Glutamatergic neuron (in vitro differentiated cells): ENCODE data around the gene NXPE3. TPM values are rescaled to one million over a fixed set of nuclear protein-coding genes. Genes with fewer than 3 reads are reported as not detected.

Experiments
- DNase-seq: peaks from one replicate; pipeline ENCODE4 v3.0.0; 2022
- H3K27ac Mint-ChIP-seq: one replicate; pipeline ENCODE4 v1.8.0; 2020; ENCODE audit warnings: mild to moderate bottlenecking, mixed read lengths, inconsistent platforms; ENCODE audit not compliant: unreplicated experiment
- H3K27me3 Mint-ChIP-seq: one replicate; pipeline ENCODE4 v1.8.0; 2020; ENCODE audit warnings: mild to moderate bottlenecking, moderate library complexity, mixed read lengths, inconsistent platforms; ENCODE audit not compliant: unreplicated experiment
- H3K36me3 Mint-ChIP-seq: one replicate; pipeline ENCODE4 v1.8.0; 2020; ENCODE audit warnings: mild to moderate bottlenecking, mixed read lengths, inconsistent platforms; ENCODE audit not compliant: unreplicated experiment
- H3K4me1 Mint-ChIP-seq: one replicate; pipeline ENCODE4 v1.8.0; 2020; ENCODE audit warnings: mild to moderate bottlenecking, low read depth, mixed read lengths, inconsistent platforms; ENCODE audit not compliant: unreplicated experiment
- H3K4me3 Mint-ChIP-seq: one replicate; pipeline ENCODE4 v1.8.0; 2020; ENCODE audit warnings: mild to moderate bottlenecking, mixed read lengths, inconsistent platforms; ENCODE audit not compliant: unreplicated experiment
- H3K9me3 Mint-ChIP-seq: one replicate; pipeline ENCODE4 v1.8.0; 2020; ENCODE audit warnings: mild to moderate bottlenecking, moderate library complexity, mixed read lengths, inconsistent platforms; ENCODE audit not compliant: unreplicated experiment
- CTCF ChIP-seq: fragments of 200-600 bp; sonication (generic); IDR thresholded peaks from one replicate; pipeline ENCODE4 v1.5.0; 2021; ENCODE audit not compliant: partially characterized antibody, unreplicated experiment
- total RNA-seq: library from RNA; stranded (reverse); fragmentation: NEBNext Ultra II Directional; extraction: Animal tissue kit (Norgen Biotek cat#: 25700); gene quantifications from one replicate; pipeline ENCODE4 v1.2.1, GENCODE V29; 2021; ENCODE audit not compliant: unreplicated experiment

NXPE3 gene
- total RNA-seq, 1 donor from 2014 or later, result 29.1 TPM

- no peak for TF ChIP-seq CTCF
- H3K27ac Mint-ChIP-seq, result no peak overlapping the region
Measured at GRCh38 chr3:101836160-101836559, 57.1 kb downstream of the NXPE3 start.

GRCh38 chr3:101836652-101837598 is 57.9 kb downstream of the NXPE3 start:
- no peak overlapping the region for H3K27ac Mint-ChIP-seq
- H3K9me3 Mint-ChIP-seq, result no peaks in the 10 kb centered on the region
- H3K4me3 Mint-ChIP-seq, result no peak overlapping the region
- no peaks in the 10 kb centered on the region for H3K4me1 Mint-ChIP-seq
- DNase-seq, result no peak
- TF ChIP-seq CTCF, result no peak
- H3K36me3 Mint-ChIP-seq, result no peaks in the 10 kb centered on the region
- H3K27me3 Mint-ChIP-seq, result peaks cover 2% of the 10 kb centered on the region

More at GRCh38 chr3:101836160-101836559, 57.1 kb downstream of the NXPE3 start:
- Mint-ChIP-seq H3K4me3 (no peak overlapping the region), H3K9me3 (peaks cover 2% of the 10 kb centered on the region), H3K36me3 (no peaks in the 10 kb centered on the region), H3K27me3 (peaks cover 2% of the 10 kb centered on the region), H3K4me1 (no peaks in the 10 kb centered on the region)
- DNase-seq, result no peak

GRCh38 chr3:101838691-101839090 is 59.7 kb downstream of the NXPE3 start:
- Mint-ChIP-seq H3K9me3 (peaks cover 2% of the 10 kb centered on the region), H3K27ac (no peak overlapping the region), H3K4me3 (no peak overlapping the region), H3K4me1 (no peaks in the 10 kb centered on the region), H3K36me3 (no peaks in the 10 kb centered on the region), H3K27me3 (no peaks in the 10 kb centered on the region)
- TF ChIP-seq CTCF, result no peak
- no peak for DNase-seq

- H3K27ac Mint-ChIP-seq, result no peak overlapping the region
- no peaks in the 10 kb centered on the region for H3K36me3 Mint-ChIP-seq
- no peak overlapping the region for H3K4me3 Mint-ChIP-seq
- H3K9me3 Mint-ChIP-seq, result peaks cover 2% of the 10 kb centered on the region
- DNase-seq, result no peak
- no peaks in the 10 kb centered on the region for H3K4me1 Mint-ChIP-seq
- TF ChIP-seq CTCF, result no peak
- H3K27me3 Mint-ChIP-seq, result no peaks in the 10 kb centered on the region
Measured at GRCh38 chr3:101840066-101840465, 61.1 kb downstream of the NXPE3 start.
